Esophagus muscularis mucosa (tissue), 3 donors: ENCODE data around the gene CLEC4A.

Source experiments
- POLR2AphosphoS5 ChIP-seq, 2 donors: sonication (generic); formaldehyde crosslinking; IDR thresholded peaks; one replicate each; pipeline ENCODE4 v1.6.1; 2017; ENCODE audit warnings: antibody characterized with exemption in 2 of 2
- TF ChIP-seq, protein P1 (sequence below), 3 experiments: fragments of 200-600 bp in 2 of 3; fragments of 450-650 bp in 1 of 3; sonication (generic) in 2 of 3; IDR thresholded peaks; one replicate each; pipeline ENCODE4 v1.5.1; 2017 to 2019; ENCODE audit warnings: antibody characterized with exemption in 3 of 3, mild to moderate bottlenecking in 2 of 3, moderate library complexity in 1 of 3

- no peak for TF ChIP-seq POLR2AphosphoS5 (IDR thresholded peaks at IDR 0.05)
- TF ChIP-seq, protein P1, sequence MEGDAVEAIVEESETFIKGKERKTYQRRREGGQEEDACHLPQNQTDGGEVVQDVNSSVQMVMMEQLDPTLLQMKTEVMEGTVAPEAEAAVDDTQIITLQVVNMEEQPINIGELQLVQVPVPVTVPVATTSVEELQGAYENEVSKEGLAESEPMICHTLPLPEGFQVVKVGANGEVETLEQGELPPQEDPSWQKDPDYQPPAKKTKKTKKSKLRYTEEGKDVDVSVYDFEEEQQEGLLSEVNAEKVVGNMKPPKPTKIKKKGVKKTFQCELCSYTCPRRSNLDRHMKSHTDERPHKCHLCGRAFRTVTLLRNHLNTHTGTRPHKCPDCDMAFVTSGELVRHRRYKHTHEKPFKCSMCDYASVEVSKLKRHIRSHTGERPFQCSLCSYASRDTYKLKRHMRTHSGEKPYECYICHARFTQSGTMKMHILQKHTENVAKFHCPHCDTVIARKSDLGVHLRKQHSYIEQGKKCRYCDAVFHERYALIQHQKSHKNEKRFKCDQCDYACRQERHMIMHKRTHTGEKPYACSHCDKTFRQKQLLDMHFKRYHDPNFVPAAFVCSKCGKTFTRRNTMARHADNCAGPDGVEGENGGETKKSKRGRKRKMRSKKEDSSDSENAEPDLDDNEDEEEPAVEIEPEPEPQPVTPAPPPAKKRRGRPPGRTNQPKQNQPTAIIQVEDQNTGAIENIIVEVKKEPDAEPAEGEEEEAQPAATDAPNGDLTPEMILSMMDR (IDR thresholded peaks at IDR 0.05) = no peak
Observed at GRCh38 chr12:8127138-8127537, 3.7 kb downstream of the CLEC4A start.
